HG03025 (cell line): Measurements from ENCODE around the gene NUTM1.
"Not testable (repeated sequence)": the region's sequence is repeated elsewhere in the genome, so short reads cannot be mapped to it uniquely, and the experiment has no call there.

Source experiments
- ATAC-seq: cut with Tn5 transposase; IDR thresholded peaks from one replicate; pipeline ENCODE4 v1.9.1; 2021; ENCODE audit warnings: mild to moderate bottlenecking, moderate library complexity; ENCODE audit not compliant: unreplicated experiment, low FRiP score

NUTM1 gene

DNA sequence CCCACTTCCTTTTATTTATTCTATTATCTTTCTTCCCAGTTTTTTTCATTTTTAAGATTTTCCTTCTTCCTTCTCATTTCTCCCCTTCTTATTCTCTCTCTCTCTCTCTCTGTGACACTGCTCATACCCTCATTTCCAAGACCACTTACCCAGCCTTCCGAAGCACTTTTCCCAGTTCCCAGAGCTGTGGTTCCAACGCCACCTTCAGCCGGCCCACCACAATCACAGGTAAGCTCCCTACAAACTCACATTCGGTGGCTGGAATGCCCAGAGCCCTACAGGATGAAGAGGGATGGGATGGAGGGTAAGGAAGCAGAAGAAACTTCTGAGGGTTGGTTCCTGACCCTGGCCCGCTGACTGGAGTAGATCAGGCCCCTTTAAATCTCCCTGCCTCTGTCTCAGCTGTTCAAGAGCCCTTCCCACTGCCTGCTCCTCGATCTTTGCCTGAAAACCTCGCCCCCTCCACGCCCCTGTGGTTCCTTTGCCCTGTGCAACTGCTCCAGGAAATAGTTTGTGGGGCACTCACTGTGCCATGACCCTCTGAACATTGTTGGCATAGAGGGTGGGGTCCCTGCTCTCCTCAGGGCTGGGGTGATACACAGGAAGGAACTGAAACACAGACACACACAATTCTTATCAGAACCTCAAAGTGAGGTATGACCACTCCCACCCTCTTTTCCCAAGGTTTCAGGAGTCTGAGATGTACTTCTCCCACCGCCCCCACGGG lies 19.1 kb downstream of the NUTM1 start:
- no peak for ATAC-seq

DNA sequence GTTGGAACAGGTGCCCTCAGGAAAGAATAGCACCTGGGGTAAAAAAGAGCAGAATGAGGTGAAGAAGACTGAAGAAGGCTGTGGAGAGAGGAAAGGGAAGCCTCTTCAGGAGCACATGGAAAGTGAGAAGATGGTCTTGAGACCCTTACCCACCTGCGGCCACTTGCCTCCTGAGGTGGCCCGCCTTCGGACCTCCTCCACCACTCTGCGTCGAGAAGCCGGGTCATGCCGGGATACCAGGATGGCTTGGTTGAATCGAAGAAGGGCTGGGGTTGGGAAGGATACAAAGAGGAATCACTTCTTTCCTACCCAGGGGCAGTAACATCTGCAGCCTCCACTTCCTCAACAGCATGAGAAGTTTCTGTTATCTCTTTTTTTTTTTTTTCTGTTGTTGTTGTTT lies 20.9 kb downstream of the NUTM1 start:
- no peak for ATAC-seq

DNA sequence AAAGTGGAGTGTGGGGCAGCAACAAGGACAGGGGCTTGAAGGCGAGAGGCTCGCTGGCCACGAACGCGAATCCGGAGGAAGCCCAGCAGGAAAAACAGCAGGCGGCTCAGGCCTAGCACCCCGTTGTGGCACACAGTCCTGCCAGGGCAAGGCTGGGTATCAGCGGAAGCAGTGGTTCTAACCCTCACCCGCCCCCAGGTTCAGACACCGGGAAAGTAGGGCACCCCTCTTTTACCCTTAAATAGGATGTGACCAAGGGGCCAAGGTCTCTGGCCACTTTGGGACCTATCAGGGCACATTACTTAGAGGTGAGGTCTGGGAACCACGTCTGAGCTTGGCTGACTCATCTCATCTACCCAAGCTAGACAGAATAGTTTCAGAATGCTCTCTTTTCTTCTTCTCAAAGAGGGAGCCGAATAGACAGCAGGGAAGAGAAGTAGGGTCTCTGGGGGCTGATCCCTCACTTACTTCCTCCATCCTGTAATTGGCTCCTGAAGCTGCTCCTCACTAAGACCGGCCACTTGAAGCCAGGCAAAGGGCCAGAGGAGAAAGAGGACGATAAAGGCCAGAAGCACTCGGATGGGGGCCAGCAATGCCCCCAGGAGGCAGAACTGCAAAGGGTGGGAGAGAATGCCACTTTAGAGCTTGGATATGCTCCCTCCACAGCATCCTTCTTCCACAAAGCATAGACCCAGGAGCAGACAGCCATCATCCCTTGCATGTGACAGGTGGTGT lies 22.1 kb downstream of the NUTM1 start:
- no peak for ATAC-seq

DNA sequence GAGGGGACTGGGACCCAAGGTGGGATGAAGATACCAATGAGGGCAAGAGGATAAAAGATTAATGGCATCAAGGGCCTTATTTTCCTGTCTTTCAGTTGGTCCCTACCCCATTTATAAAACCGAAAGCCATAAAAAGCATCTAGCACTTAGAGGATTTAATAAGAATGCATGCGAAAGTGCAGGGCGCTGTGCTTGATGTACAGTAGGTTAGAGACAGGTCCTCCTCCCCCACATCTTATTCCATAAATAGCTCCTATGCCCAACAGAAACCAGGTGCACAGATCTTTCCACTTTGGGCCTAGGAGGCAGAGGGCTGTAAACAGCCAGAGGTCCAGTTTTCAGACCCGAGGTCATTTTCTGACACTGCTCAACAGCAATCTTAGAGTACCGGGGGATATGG lies 22.7 kb downstream of the NUTM1 start:
- ATAC-seq: no peak

DNA sequence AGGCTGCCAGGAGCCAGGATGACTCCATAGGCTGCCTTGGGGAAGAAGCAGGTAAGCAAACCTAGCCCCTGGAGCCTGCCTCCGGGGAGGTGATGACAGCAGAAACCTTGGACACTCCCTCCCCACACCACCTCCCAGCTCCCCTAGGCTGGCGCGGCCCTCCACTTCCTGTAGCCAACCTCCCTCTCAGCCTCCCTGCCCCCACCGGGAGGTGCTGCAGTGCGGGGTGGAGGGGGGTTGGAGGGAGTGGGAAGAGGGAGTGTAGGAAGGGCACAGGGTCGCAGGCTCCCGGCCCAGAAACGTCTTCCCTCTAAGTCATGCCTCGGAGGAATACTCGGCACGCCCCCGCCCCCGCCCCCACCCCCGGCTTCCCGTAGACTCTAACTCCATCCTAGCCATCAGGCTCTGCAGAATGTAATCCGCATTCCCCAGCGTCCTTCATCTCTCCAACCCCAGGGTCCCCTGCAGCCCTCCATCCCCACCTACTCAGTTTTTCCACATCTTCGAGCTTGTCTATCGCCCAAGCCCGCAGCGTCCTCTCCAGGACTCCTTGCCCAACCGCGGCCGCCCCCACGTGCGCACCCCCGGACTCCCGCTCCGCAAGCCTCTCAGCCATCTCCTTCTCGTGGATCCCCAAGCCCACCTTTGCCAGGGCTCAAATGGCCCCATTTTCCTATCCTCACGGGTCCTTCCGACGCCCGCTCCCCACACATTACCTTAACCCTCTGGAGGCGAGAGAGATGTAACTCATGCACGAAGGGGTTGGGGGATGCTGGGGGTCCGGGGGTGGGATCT lies 23.4 kb downstream of the NUTM1 start:
- no peak for ATAC-seq

DNA sequence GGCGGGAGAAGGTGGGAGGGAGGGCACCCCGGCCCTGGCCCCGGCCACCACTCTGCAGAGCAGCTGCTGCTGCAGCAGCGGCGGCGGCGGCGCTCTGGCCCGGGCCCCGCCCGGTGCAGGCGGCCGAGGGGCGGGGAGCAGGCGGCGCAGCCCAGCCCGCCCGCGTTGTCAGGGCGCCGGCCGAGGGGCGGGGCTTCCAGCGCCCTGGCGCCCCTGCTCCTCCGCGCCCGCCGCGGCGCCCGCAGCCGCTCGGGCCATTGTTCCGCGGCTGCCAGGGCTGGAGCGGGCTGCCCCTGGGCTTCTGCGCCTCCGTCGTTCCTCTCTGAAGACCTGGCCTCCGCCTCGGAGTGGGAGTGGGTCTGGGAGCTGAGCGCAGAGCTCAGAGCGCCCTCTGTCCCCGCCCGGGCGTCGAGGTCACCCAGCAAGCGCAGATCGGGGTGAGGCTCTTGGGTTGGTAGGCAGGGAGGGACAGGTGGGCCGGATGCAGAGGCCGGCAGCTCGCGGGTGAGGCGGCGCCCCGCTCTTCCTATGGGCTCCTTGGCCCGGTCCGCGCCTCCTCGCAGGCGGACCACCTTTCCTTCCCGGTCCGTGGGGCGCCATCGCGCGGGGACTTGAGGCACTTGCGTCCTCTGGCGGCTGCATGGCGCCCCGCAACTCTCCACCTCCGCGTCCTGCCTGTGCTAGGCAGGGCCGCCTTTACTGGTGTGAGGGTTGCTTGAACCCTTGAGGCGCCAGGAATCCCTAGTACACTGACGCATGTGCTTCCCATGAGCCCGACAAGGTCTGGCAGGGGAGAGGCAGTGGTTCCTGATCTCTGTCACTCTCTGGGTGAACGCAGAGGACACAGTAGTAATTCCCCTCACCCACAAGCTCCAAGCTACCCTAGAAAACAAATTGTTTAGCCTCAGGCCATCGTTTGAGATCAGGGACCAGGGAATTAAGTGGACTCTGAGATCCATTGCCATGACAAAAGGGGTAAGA lies 24.3 kb downstream of the NUTM1 start, which contains the start of gene LPCAT4:
Gene LPCAT4 (minus strand): TSS at position 96 of the 981 bp plus-strand sequence. CDS start 96 bp downstream, outside the sequence.
- ATAC-seq: peak; percentile 76

DNA sequence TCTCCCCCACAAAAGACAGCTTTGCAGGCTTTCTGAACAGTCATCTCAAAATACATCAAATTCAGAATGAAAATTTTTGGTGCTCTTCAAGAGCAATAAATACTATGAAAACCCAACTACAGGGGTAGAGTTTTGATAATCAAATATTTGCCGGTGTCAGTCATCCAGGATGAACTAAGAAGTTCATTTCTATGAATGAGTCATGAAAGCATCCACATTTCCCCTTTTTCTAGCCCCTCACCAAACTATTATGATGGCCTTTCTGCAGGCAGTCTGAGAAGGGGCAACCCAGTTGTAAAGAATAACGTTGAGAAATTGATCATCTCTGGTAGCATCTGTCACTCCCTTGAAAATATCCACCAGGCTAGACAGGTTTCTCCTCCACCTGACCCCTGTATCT lies 27.0 kb downstream of the NUTM1 start:
- no peak for ATAC-seq

DNA sequence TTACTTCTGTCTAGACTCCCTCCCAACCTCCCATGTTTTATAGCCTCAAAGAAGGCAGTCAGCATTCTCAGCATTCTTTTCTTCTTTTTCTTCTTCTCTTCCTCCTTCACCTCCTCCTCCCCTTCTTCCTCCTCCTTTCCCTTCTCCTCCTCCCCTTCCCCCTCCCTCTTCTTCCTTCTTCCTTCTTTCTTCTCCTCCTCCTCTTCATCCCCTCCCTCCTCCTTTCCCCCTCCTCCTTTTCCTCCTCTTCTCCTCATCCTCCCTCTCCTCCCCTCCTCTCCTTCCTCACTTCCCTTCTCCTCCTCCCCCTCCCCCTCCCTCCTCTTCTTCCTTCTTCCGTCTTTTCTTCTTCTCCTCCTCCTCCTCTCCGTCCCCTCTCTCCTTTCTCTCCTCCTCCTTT lies 27.5 kb downstream of the NUTM1 start:
- ATAC-seq: no peak

DNA sequence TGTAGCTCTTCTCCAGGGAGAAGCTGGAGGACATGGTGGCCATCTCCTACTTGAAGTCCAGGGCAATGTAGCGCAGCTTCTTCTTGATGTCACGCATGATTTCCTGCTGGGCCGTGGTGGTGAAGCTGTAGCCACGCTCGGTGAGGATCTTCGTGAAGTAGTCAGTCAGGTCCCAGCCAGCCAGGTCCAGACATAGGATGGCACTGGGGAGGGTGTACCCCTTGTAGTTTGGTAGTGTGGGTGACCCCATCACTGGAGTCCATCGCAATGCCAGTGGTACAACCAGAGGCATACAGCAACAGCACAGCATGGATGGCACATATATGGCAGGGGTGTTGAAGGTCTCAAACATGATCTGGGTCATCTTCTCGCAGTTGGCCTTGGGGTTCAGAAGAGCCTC lies 30.8 kb downstream of the NUTM1 start:
- ATAC-seq: no peak

DNA sequence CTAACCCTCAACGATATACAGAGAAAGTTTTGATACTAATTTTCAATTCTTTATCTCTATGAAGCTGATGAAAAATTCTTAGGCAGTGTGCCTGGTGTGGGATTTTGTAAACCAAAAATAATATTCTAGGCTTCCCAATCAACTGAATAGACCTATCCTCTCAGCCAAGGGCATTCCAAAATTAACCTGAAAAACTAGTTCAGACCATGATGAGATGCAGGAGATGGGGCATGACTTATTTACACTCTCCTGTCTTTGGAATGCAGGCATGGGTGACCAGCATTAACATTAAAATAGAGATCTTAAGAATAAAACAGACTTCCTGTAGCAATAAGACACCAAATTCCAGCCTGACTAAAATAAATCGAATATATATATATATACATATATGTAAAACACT lies 31.7 kb downstream of the NUTM1 start:
- no peak for ATAC-seq

DNA sequence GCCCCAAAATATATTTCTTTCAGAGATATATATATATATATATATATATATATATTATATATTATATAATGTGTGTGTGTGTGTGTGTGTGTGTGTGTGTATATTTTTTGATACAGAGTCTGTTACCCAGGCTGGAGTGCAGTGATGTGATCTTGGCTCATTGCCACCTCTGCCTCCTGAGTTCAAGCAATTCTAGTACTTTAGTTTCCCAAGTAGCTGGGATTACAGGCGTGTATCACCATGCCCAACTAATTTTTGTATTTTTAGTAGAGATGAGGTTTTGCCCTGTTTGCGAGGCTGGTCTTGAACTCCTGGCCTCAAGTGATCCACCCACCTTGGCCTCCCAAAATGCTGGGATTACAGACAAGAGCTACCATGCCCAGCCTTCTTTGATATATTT lies 32.4 kb downstream of the NUTM1 start:
- ATAC-seq: not testable (repeated sequence)

DNA sequence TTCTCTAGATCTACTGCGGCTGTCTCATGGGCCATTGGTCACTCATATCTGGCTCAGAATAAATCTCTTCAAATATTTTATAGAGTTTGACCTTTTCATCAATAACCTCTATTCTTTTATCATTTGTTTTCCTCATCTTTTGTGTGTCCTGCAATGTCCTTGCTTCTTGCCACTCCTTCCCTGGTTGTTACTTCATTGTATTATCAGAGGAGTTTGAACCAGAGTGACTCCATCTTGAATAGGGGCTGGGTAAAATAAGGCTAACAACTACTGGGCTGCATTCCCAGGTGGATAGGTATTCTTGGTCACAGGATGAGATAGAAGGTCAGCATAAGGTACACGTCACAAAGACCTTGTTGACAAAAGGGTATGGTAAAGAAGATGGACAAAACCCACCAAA lies 33.7 kb downstream of the NUTM1 start:
- no peak for ATAC-seq

DNA sequence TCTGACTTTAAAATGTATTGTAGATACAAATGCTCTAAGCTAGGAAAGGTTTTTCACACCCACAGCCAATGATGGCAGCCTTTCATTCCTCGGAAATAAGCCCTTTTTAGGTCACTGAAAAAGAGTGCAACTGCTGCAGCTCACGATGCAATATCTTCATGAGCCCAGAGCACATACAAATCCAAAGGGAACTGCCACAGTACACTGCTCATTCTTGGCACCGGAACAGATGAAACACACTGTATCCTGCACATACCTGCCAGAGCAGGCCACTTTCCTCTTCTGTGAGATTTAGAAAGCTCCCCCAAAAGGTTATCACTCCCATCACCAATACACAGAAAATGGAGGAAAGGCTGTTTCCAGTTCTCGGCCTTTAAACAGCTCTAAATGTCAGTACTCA lies 37.4 kb downstream of the NUTM1 start:
- not testable (repeated sequence) for ATAC-seq

DNA sequence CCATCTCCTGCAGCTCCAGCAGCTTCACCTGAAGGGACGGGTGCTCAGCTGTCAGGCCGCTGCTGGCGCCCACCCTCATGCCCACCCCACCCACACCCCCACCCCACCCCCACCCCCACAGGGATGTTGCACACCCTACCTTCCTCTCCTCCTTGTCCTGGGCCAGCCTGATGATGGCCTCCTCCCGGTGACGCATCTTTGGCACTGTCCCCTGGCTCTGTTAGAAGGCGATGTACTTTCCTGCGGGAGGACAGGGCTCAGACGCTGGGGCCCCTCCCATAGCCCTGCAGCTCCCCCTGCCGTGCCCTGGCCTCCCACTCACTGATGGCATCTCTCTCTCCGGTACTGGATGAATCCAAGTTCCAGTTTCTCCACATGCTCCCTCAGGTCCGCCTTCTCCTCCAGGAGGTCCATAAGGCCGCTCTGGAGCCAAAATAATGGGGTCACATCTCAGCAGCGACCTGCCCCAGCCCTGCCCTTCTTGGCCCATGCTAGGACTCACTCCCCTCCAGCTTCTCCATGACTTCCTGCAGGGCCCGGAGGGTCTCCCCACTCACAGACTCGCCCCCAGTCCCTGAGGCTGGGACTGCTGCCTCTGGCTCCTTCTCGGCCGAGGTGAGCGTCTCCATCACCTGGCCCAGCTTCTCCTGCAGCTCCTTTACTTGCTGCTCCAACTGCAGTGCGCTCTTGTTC lies 38.9 kb downstream of the NUTM1 start:
- not testable (repeated sequence) for ATAC-seq

DNA sequence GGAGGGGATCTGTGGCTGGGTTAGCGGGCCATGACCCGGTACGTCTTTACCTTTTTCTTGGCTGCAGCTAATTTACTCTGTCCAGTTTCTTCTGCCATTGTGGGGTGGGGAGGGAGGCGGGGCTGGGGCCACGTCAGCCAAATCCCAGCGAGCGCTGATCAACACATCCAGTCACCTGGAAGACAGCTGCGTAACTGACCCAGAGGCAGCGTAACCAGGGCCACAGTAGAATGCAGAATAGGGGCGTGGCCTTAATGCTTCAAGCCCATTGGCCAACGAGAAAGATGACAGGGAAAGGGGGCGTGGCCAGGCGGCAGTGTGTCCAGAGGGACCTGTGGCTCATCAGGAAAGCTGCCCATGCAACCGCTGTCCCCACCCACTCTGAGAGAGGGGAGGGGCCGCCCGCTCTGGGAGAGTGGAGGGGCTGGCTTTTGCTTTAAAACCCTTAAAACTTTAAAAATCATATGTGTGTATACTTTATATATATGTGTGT lies 46.5 kb downstream of the NUTM1 start:
- ATAC-seq: not testable (repeated sequence)

DNA sequence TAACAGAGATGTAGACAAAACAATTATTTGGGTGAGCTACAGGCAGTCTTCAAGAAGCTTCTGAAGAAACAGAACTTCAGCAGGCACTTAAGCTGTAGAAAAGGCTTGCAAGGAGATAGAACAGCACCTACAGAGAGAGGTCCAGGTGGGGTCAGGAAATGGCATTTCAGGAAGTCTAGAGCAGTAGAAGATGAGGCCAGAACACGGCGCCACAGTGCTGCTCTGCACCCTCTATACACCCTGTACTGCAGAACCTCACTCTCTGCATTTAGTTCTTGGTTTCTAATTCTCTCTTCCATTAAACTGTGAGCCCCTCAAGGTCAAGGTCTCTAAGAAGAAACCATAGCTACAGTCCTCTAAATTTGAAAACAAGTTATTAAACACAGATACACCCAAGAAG lies 49.9 kb downstream of the NUTM1 start:
- ATAC-seq: not testable (repeated sequence)

DNA sequence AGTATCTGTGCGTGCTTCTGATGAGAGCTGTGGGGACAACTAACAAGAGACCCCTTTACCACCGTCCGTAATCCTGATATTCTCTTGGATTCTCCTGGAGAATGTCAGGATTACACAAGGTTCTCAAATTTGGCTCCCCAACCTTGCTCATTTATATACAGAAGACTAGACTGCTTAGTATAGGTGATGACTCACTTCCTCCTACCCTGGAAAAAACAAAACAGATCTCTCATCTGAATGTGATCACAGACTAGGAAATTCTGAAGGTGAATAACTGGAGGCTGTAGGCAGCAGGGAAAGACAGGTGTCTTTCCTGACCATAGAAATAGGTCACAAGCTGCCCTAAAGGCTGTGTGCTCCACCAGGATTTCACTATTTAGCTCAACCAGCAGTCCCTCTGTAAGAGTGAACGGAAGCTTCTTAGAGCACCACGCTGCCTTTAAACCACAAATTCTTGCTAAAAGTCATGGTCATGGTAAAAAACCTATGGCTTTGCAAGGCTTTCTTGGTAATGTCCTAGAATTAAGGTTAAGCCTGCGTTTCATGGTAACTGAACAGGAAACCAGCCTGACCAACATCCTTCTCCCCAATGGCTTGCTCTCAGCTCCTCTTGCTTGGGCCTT lies 54.6 kb downstream of the NUTM1 start:
- ATAC-seq: not testable (repeated sequence)

DNA sequence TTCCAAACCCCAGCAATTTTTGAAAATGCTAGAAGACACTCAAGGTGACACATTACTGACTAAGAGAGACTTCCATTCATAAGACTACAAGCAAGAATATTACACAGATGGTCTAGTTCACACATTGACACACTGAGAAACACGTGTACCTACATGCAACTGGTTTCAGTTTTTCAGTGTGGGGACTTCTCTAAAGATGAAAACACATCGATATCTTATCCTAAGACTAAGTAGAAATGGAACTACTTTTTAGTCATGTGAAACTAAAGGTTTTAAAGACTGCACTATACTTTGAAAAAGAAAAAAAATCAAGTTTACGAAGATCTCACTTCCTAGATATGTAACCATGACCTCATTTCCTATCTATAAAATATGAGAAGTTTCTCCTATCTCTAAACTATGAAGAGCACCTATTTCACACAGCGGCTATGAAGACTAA lies 60.1 kb downstream of the NUTM1 start:
- ATAC-seq: peak; percentile 72

DNA sequence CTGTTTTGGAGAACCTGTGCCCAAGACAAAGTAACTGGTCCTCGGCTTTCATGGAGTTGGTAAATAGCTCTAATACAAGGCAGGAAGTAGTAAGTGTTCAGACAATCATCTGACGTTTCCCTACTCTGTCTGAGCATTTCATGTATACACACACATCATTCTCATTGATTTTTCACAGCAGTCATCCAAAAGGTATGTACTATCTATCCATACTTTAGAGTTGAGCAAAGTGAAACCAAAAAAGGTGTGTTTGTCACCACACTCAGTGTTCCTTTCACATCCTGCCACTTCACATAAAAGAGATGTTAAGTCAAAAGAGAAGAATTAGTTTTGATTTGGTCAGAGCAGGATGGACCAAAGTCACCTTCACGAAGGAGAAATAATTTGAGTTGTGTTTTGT lies 60.8 kb downstream of the NUTM1 start:
- not testable (repeated sequence) for ATAC-seq
